ENCODE measurements around the gene RAPGEF2. TPM values are rescaled to one million over a fixed set of nuclear protein-coding genes. Genes with fewer than 3 reads are reported as not detected.

The RAPGEF2 gene
- total RNA-seq, 1 experiment from 2014 or later, result 21.2 TPM

DNA sequence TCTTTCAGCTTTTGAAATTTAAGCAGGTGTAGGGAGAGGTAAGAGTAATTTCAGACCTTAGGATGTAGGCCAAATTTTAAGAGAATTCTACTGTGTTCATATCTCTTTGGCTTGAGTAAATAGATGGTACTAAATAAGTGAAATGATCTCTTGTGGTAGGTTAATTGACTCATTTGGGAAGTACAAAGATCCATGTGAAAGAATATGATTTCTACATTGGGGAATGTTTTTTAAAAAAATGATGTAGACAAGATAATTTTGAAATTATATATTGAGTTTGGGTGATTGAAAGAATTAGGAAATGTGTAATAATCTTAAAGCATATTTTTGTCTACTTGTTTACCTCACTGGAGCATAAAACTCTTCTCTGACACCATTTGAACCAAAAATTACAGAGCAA is 35.6 kb downstream of the RAPGEF2 start:
- Histone ChIP-seq H3K27ac (ENCODE audit: low read length) (no peak overlapping the region), H3F3A (ENCODE audit: low read length, unreplicated experiment) (no peaks in the 10 kb centered on the region), H2AFZ (ENCODE audit: low read length) (no peak overlapping the region), H3K36me3 (ENCODE audit: low read depth, low read length) (no peaks in the 10 kb centered on the region), H3K4me3 (ENCODE audit: low read length) (no peak overlapping the region), H3K27me3 (ENCODE audit: low read length) (no peaks in the 10 kb centered on the region), H3K79me2 (ENCODE audit: low read length) (peaks cover 19% of the 10 kb centered on the region), H3K4me1 (ENCODE audit: insufficient read depth, low read length) (no peaks in the 10 kb centered on the region), H3K9me3 (ENCODE audit: low read length) (no peaks in the 10 kb centered on the region), H3K9ac (ENCODE audit: low read length) (no peak overlapping the region), H3K4me2 (ENCODE audit: low read length) (no peak overlapping the region), H4K20me1 (ENCODE audit: low read length) (no peaks in the 10 kb centered on the region), H3K9me2 (replicated peaks; ENCODE audit: low read length) (no peaks in the 10 kb centered on the region)
- DNase-seq, result no peak
- ATAC-seq, result no peak
- BruUV-seq (replicated peaks), result no TSS peak
- ChIA-PET CTCF (no interaction called here), POLR2A (ENCODE audit: unreplicated experiment) (no interaction called here)
- intact Hi-C loops (cut with micrococcal nuclease), result no loop called here
- TF ChIP-seq CTCF (conservative IDR thresholded peaks at IDR 0.05; ENCODE audit: low read depth, low read length), result no peak
- no peak for TF ChIP-seq EZH2phosphoT487 (IDR thresholded peaks at IDR 0.05; ENCODE audit: borderline replicate concordance, low read length)
- no peak for TF ChIP-seq EZH2 (IDR thresholded peaks at IDR 0.05; ENCODE audit: low read length, unreplicated experiment)

DNA sequence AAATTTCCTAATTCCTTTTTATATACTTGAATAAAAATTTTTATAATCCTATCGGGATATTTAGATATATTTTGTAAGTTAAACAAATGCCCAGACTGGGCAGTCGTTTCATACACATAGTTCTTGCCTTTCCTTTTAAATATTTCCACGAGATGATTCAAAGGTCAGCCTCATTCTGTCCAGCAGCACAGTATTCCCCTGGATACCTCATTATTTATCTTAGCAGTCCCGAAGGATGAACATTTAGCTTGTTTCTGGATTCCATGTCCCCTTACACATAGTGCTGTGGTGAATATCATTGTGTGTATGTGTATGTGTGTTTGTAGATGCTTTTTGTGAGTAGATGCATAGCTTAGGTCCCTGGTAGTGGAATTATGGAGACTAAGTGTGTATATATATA is 38.3 kb downstream of the RAPGEF2 start:
- BruUV-seq (replicated peaks), result no TSS peak
- Histone ChIP-seq H3K4me2 (ENCODE audit: low read length) (no peak overlapping the region), H3K27ac (ENCODE audit: low read length) (no peak overlapping the region), H3K4me1 (ENCODE audit: insufficient read depth, low read length) (no peaks in the 10 kb centered on the region), H3K36me3 (ENCODE audit: low read depth, low read length) (no peaks in the 10 kb centered on the region), H4K20me1 (ENCODE audit: low read length) (no peaks in the 10 kb centered on the region), H3K9me2 (replicated peaks; ENCODE audit: low read length) (no peaks in the 10 kb centered on the region), H3K4me3 (ENCODE audit: low read length) (no peak overlapping the region), H3K79me2 (ENCODE audit: low read length) (peaks cover 26% of the 10 kb centered on the region), H3K9ac (ENCODE audit: low read length) (no peak overlapping the region), H3K27me3 (ENCODE audit: low read length) (no peaks in the 10 kb centered on the region), H3F3A (ENCODE audit: low read length, unreplicated experiment) (no peaks in the 10 kb centered on the region), H3K9me3 (ENCODE audit: low read length) (no peaks in the 10 kb centered on the region), H2AFZ (ENCODE audit: low read length) (no peak overlapping the region)
- intact Hi-C loops (cut with micrococcal nuclease), result no loop called here
- ATAC-seq (no peak), DNase-seq (no peak)
- POLR2A ChIA-PET (ENCODE audit: unreplicated experiment), result no interaction called here
- TF ChIP-seq EZH2phosphoT487 (IDR thresholded peaks at IDR 0.05; ENCODE audit: borderline replicate concordance, low read length), result no peak
- TF ChIP-seq EZH2 (IDR thresholded peaks at IDR 0.05; ENCODE audit: low read length, unreplicated experiment), result no peak
- CTCF ChIA-PET, result no interaction called here

GRCh38 chr4:159142241-159142640 is 39.4 kb downstream of the RAPGEF2 start:
- TF ChIP-seq EZH2 (IDR thresholded peaks at IDR 0.05; ENCODE audit: low read length, unreplicated experiment), result no peak
- no peak for TF ChIP-seq CTCF (conservative IDR thresholded peaks at IDR 0.05; ENCODE audit: low read depth, low read length)
- TF ChIP-seq EZH2phosphoT487 (IDR thresholded peaks at IDR 0.05; ENCODE audit: borderline replicate concordance, low read length), result no peak
- Histone ChIP-seq H3K4me1 (ENCODE audit: insufficient read depth, low read length) (peaks cover 6% of the 10 kb centered on the region; the same call in 1 of the 2 replicates), H3K9me3 (ENCODE audit: low read length) (no peaks in the 10 kb centered on the region), H2AFZ (ENCODE audit: low read length) (no peak overlapping the region), H3K9ac (ENCODE audit: low read length) (no peak overlapping the region), H3F3A (ENCODE audit: low read length, unreplicated experiment) (no peaks in the 10 kb centered on the region), H3K4me3 (ENCODE audit: low read length) (no peak overlapping the region), H3K27ac (ENCODE audit: low read length) (no peak overlapping the region), H3K9me2 (replicated peaks; ENCODE audit: low read length) (no peaks in the 10 kb centered on the region), H3K4me2 (ENCODE audit: low read length) (no peak overlapping the region), H4K20me1 (ENCODE audit: low read length) (no peaks in the 10 kb centered on the region), H3K36me3 (ENCODE audit: low read depth, low read length) (no peaks in the 10 kb centered on the region), H3K27me3 (ENCODE audit: low read length) (no peaks in the 10 kb centered on the region), H3K79me2 (ENCODE audit: low read length) (peaks cover 20% of the 10 kb centered on the region)
- intact Hi-C loops (cut with micrococcal nuclease), result no loop called here
- no peak for ATAC-seq
- DNase-seq, result peak; percentile 1
- ChIA-PET POLR2A (ENCODE audit: unreplicated experiment) (no interaction called here), CTCF (no interaction called here)
- no TSS peak for BruUV-seq (replicated peaks)
